H9 (cell line): ENCODE results near the gene KRT79. TPM values are rescaled to one million over a fixed set of nuclear protein-coding genes. Genes with fewer than 3 reads are reported as not detected.

Experiments
- DNase-seq: peaks from one replicate; pipeline ENCODE4 v3.0.0-alpha.2; 2017
- H2AFZ ChIP-seq: one replicate; pipeline ENCODE4 v1.6.1; 2013; ENCODE audit warnings: mild to moderate bottlenecking, low read length, control low read depth, moderate library complexity
- H2AK5ac ChIP-seq: 2 replicates; pipeline ENCODE4 v1.6.1; 2013; ENCODE audit warnings: low read length, control low read depth, mixed read lengths; ENCODE audit not compliant: insufficient read length
- H2BK120ac ChIP-seq: one replicate; pipeline ENCODE4 v1.6.1; 2013; ENCODE audit warnings: low read depth, mild to moderate bottlenecking, low read length, control low read depth, inconsistent platforms; ENCODE audit not compliant: poor library complexity, severe bottlenecking
- H2BK12ac ChIP-seq: 2 replicates; pipeline ENCODE4 v1.6.1; 2013; ENCODE audit warnings: low read length, control low read depth, mixed read lengths, low read depth; ENCODE audit not compliant: insufficient read length
- H2BK15ac ChIP-seq: 2 replicates; pipeline ENCODE4 v1.6.1; 2013; ENCODE audit warnings: low read depth, low read length, control low read depth
- H2BK20ac ChIP-seq: one replicate; pipeline ENCODE4 v1.6.1; 2013; ENCODE audit warnings: low read depth, mild to moderate bottlenecking, low read length, control low read depth, inconsistent platforms; ENCODE audit not compliant: poor library complexity, severe bottlenecking
- H2BK5ac ChIP-seq: 2 replicates; pipeline ENCODE4 v1.6.1; 2013; ENCODE audit warnings: low read length, control low read depth, mixed read lengths; ENCODE audit not compliant: insufficient read length
- H3K14ac ChIP-seq: 2 replicates; pipeline ENCODE4 v1.6.1; 2013; ENCODE audit warnings: low read length, control low read depth; ENCODE audit not compliant: insufficient read depth
- H3K18ac ChIP-seq: 2 replicates; pipeline ENCODE4 v1.6.1; 2013; ENCODE audit warnings: low read depth, mild to moderate bottlenecking, mixed read lengths, low read length, control low read depth; ENCODE audit not compliant: insufficient read length
- H3K23ac ChIP-seq: 2 replicates; pipeline ENCODE4 v1.6.1; 2013; ENCODE audit warnings: low read length, control low read depth, mixed read lengths, low read depth; ENCODE audit not compliant: insufficient read length
- H3K23me2 ChIP-seq: 2 replicates; pipeline ENCODE4 v1.6.1; 2013; ENCODE audit warnings: low read depth, mild to moderate bottlenecking, mixed read lengths, low read length, control low read depth; ENCODE audit not compliant: insufficient read length, poor library complexity, severe bottlenecking
- H3K27ac ChIP-seq: 2 replicates; pipeline ENCODE4 v1.5.1; 2013; ENCODE audit warnings: low read length, control low read depth, mixed read lengths, low read depth; ENCODE audit not compliant: insufficient read length
- H3K27me3 ChIP-seq: 2 replicates; pipeline ENCODE4 v1.6.1; 2013; ENCODE audit warnings: low read length, control low read depth, inconsistent platforms; ENCODE audit not compliant: insufficient read depth
- H3K4ac ChIP-seq: 2 replicates; pipeline ENCODE4 v1.6.1; 2013; ENCODE audit warnings: low read depth, mild to moderate bottlenecking, control low read depth, inconsistent platforms, low read length, moderate library complexity
- H3K4me1 ChIP-seq: 2 replicates; pipeline ENCODE4 v1.6.1; 2013; ENCODE audit warnings: low read length, control low read depth, inconsistent platforms; ENCODE audit not compliant: insufficient read depth
- H3K4me2 ChIP-seq: 2 replicates; pipeline ENCODE4 v1.6.1; 2013; ENCODE audit warnings: low read length, control low read depth, mixed read lengths; ENCODE audit not compliant: insufficient read length, insufficient read depth
- H3K56ac ChIP-seq: 2 replicates; pipeline ENCODE4 v1.6.1; 2013; ENCODE audit warnings: low read depth, mild to moderate bottlenecking, mixed read lengths, low read length, control low read depth; ENCODE audit not compliant: insufficient read length
- H3K79me1 ChIP-seq: 2 replicates; pipeline ENCODE4 v1.6.1; 2013; ENCODE audit warnings: low read depth, mild to moderate bottlenecking, moderate library complexity, low read length, control low read depth, inconsistent platforms; ENCODE audit not compliant: insufficient read depth, poor library complexity, severe bottlenecking
- H3K79me2 ChIP-seq: 2 replicates; pipeline ENCODE4 v1.6.1; 2013; ENCODE audit warnings: low read length, control low read depth, inconsistent platforms; ENCODE audit not compliant: insufficient read depth
- H3K9ac ChIP-seq: 2 replicates; pipeline ENCODE4 v1.6.1; 2013; ENCODE audit warnings: low read length, control low read depth, mixed read lengths; ENCODE audit not compliant: insufficient read length; ENCODE audit errors: extremely low read depth
- H3K9me3 ChIP-seq: one replicate; pipeline ENCODE4 v1.6.1; 2013; ENCODE audit warnings: low read depth, low read length, inconsistent platforms; ENCODE audit not compliant: control insufficient read depth
- H3T11ph ChIP-seq: one replicate; pipeline ENCODE4 v1.6.1; 2013; ENCODE audit warnings: mild to moderate bottlenecking, low read length, control low read depth, inconsistent platforms
- H4K20me1 ChIP-seq: one replicate; pipeline ENCODE4 v1.6.1; 2013; ENCODE audit not compliant: control insufficient read depth, insufficient read length, insufficient read depth
- H4K5ac ChIP-seq: 2 replicates; pipeline ENCODE4 v1.6.1; 2013; ENCODE audit warnings: low read depth, mild to moderate bottlenecking, mixed read lengths, low read length, control low read depth; ENCODE audit not compliant: insufficient read length
- H4K8ac ChIP-seq: replicated peaks from 2 replicates; pipeline ENCODE4 v1.6.1; 2013; ENCODE audit warnings: low read length, control low read depth, mixed read lengths, low read depth; ENCODE audit not compliant: insufficient read length
- H4K91ac ChIP-seq: 2 replicates; pipeline ENCODE4 v1.6.1; 2013; ENCODE audit warnings: low read depth, mild to moderate bottlenecking, moderate library complexity, mixed read lengths, low read length, control low read depth; ENCODE audit not compliant: insufficient read length
- H3K27ac Mint-ChIP-seq, 3 experiments: 2 replicates in 2 of 3; 3 replicates in 1 of 3; pipeline ENCODE4 v1.8.0; 2020 to 2021; ENCODE audit warnings: mixed read lengths in 3 of 3, mild to moderate bottlenecking in 1 of 3, moderate library complexity in 1 of 3
- H3K27me3 Mint-ChIP-seq: 2 replicates; pipeline ENCODE4 v1.8.0; 2021; ENCODE audit warnings: low read depth, mild to moderate bottlenecking, moderate library complexity, mixed read lengths
- H3K36me3 Mint-ChIP-seq, 3 experiments: 2 replicates in 2 of 3; 3 replicates in 1 of 3; pipeline ENCODE4 v1.8.0; 2020 to 2021; ENCODE audit warnings: low read depth in 3 of 3, mixed read lengths in 3 of 3; ENCODE audit not compliant: insufficient read depth in 1 of 3
- H3K4me1 Mint-ChIP-seq, 2 experiments: 2 replicates each; pipeline ENCODE4 v1.8.0; 2020; ENCODE audit warnings: mixed read lengths in 2 of 2
- H3K4me3 Mint-ChIP-seq, 2 experiments: 2 replicates in 1 of 2; 3 replicates in 1 of 2; pipeline ENCODE4 v1.8.0; 2020 to 2021; ENCODE audit warnings: mild to moderate bottlenecking in 2 of 2, mixed read lengths in 2 of 2, moderate library complexity in 1 of 2
- H3K9me3 Mint-ChIP-seq, 2 experiments: 2 replicates in 1 of 2; 3 replicates in 1 of 2; pipeline ENCODE4 v1.8.0; 2020; ENCODE audit warnings: mild to moderate bottlenecking in 2 of 2, mixed read lengths in 2 of 2, moderate library complexity in 1 of 2
- CTCF ChIP-seq: fragments of 200-600 bp; sonication (generic); conservative IDR thresholded peaks from 3 replicates; pipeline ENCODE4 v1.8.0; 2021; ENCODE audit warnings: antibody characterized with exemption, mild to moderate bottlenecking
- WGBS: extraction: QIAGEN DNeasy Blood & Tissue Kit; methylation state at CpG from one replicate; pipeline ENCODE4 v1.1.7; 2013; ENCODE audit warnings: missing lambda C conversion rate, low lambda C conversion rate, mixed read lengths; ENCODE audit not compliant: insufficient read length; ENCODE audit errors: extremely low coverage; 5-methylcytosine and 5-hydroxymethylcytosine counted together
- total RNA-seq: library from RNA; stranded (reverse); gene quantifications from 2 replicates; pipeline ENCODE4 v1.2.1, GENCODE V29; 2021

The KRT79 gene
- total RNA-seq, 1 experiment from 2014 or later = not detected

GRCh38 chr12:52837413-52837741, 3.3 kb upstream of the KRT79 start:
- H2AFZ ChIP-seq = no peak overlapping the region
- Mint-ChIP-seq H3K27me3 (peaks cover 17% of the 10 kb centered on the region), H3K36me3 (no peaks in the 10 kb centered on the region), H3K4me1 (no peaks in the 10 kb centered on the region; a peak in 1 of 4 replicates), H3K4me3 (no peak overlapping the region), H3K9me3 (no peaks in the 10 kb centered on the region), H3K27ac (peak overlapping the region in 1 of 3 experiments; percentile 88; a peak in 2 of 7 replicates)
- H2AK5ac ChIP-seq = no peak overlapping the region
- no peak overlapping the region for H3K4me2 ChIP-seq
- H3K56ac ChIP-seq = no peak overlapping the region
- no peaks in the 10 kb centered on the region for H3K23me2 ChIP-seq
- no peak overlapping the region for H3T11ph ChIP-seq
- no peak for TF ChIP-seq CTCF
- H3K79me1 ChIP-seq = no peaks in the 10 kb centered on the region
- H4K91ac ChIP-seq = no peak overlapping the region
- no peak overlapping the region for H3K9ac ChIP-seq
- no peaks in the 10 kb centered on the region for H3K4me1 ChIP-seq
- no peaks in the 10 kb centered on the region; the same call in 1 of the 2 replicates for H3K27me3 ChIP-seq
- H2BK20ac ChIP-seq = no peak overlapping the region
- no peak overlapping the region for H4K8ac ChIP-seq
- no peak overlapping the region for H2BK15ac ChIP-seq
- H3K9me3 ChIP-seq = no peaks in the 10 kb centered on the region
- H2BK120ac ChIP-seq = no peak overlapping the region
- DNase-seq = peak; percentile 28
- no peak overlapping the region for H3K18ac ChIP-seq
- no peak overlapping the region for H4K5ac ChIP-seq
- H3K23ac ChIP-seq = no peak overlapping the region
- no peak overlapping the region for H2BK5ac ChIP-seq
- no peak overlapping the region for H2BK12ac ChIP-seq
- H3K79me2 ChIP-seq = no peaks in the 10 kb centered on the region
- no peaks in the 10 kb centered on the region for H4K20me1 ChIP-seq
- no peak overlapping the region for H3K4ac ChIP-seq
- no CpG with 5 or more reads among the region's 9 CpGs for WGBS
- H3K14ac ChIP-seq = no peak overlapping the region
- H3K27ac ChIP-seq = no peak overlapping the region
